Activated CD4-positive, CD25-positive, alpha-beta regulatory T cell (primary cell): ENCODE results near the gene MTOR.
A peak's percentile ranks its signal among the peaks of the same experiment; 100 is the strongest.
"Not testable (repeated sequence)": the region's sequence is repeated elsewhere in the genome, so short reads cannot be mapped to it uniquely, and the experiment has no call there.

ENCODE experiments used
- DNase-seq, 4 experiments: peaks; one replicate each; lab custom pipeline; 2025; lab: John Stamatoyannopoulos, UW

MTOR gene

DNA sequence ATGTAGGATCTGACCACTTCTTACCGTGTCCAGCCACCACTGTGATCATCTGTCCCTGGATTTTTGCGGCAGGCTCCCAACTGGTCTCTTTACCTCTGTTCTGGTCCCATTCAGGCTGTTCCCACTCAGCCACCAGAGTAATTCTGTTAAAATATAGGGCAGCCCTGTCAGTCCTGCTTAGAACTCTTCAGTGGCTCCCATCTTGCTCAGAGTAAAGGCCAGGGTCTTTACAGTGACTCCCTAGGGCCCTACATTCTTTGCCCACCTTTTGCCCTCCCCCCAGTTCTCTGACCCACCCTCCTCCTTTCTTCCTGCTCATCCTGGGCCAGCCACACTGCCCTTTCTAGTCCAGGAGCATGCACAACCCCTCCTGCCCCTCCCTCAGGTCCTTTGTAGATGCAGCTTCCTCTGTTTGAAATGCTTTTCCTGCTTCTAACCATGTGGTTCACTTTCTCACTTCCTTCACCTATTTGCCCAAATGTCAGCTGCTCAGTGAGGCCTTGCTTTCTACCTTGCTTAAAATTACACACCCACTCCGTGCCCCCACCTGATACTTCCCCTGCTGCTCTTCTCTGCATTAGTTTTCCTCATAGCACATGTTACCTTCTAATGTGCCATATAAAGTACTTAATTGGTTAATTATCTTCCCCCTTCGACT, 18.5 kb upstream of the MTOR start:
- no peak for DNase-seq

DNA sequence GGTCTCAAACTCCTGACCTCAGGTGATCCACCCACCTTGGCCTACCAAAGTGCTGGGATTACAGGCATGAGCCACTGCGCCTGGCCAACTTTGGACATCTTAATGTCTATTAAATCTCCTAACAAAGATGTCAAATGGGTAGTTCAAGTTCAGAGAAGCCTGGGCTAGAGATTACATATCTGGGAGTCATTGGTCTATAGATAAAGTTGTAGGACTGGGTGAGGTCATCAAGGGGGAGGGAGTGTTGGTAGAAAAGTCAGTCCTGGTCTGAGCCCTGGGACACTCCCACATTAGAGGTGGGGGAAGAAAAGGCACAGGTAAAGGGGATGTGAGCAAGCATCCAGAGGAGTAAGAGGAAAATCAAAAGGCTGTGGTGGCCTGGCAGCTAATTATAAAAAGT, 17.3 kb upstream of the MTOR start:
- no peak for DNase-seq

DNA sequence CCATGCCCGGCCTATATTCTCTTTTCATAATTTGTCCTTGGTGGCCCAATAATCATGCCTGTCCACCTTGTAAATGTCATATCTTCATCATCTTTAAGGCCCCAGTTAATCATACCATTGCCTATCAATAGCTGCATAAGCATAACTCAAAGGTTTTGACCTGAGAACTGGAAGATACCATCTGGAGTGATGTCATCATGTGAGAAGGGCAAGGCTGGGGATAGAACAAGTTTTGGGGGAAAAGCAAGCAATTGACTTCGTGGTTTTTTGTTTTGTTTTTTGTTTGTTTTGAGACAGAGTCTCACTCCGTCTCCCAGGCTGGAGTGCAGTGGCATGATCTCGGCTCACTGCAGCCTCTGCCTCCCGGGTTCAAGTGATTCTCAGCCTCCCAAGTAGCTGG, 16.8 kb upstream of the MTOR start:
- no peak for DNase-seq

DNA sequence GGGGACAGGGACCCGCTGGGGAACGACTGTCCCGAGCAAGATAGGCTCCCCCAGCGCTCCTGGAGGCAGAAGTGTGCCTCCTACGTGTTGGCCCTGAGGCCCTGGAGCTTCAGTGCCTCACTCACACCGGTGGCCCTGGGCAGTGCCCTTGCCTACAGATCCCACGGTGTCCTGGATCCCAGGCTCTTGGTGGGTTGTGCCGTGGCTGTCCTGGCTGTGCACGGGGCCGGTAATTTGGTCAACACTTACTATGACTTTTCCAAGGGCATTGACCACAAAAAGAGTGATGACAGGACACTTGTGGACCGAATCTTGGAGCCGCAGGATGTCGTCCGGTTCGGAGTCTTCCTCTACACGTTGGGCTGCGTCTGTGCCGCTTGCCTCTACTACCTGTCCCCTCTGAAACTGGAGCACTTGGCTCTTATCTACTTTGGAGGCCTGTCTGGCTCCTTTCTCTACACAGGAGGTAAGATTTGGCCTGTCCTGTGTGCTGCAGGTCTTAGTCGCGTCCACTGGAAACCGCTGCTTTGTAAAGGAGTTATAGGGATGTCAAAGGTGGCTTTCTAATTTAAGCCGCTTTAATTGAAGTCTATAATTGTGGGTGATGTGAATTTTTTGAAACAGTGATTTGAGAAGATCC, 11.4 kb upstream of the MTOR start:
- peak in 1 of 4 experiments; percentile 43 for DNase-seq

DNA sequence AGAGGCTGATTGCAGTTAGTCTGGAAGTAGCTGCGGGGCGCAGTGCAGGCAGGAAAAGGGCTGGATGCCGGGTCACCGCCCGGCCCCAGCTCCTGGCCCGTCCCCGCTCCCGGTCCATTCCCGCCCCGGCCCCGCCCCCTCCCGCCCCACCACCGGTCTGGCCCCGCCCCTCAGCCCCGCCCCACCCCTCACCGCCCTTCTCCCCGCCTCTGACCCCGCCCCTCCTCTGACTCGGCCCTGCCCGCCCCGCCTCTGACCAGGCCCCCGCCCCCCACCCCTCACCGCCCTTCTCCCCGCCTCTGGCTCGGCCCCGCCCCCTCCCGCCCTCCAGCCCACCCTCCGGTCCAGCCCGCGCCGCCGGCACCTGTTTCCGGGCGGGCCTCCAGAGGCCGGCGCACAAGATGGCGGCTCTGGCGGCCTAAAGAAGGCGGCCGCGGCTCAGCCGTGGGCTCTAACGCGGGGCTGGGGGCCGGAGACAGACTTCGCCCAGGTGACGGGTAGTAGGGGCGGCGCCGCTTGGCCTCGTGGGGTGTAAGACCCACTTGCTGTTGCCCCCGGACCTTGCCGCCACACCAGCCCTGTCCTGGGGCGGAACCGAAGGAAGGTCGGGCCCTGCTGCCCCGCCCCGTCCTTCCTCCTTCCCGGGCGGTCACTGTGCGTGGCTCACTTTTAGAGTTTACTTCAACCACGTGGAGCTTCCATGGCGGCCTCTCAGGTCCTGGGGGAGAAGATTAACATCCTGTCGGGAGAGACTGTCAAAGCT, 10.7 kb upstream of the MTOR start, which contains the start of gene UBIAD1:
Gene UBIAD1 (plus strand): TSS at position 367 of the 763 bp plus-strand sequence. CDS start 334 bp downstream, at position 701.
- peak; percentile 83 to 89 (median 86) for DNase-seq

DNA sequence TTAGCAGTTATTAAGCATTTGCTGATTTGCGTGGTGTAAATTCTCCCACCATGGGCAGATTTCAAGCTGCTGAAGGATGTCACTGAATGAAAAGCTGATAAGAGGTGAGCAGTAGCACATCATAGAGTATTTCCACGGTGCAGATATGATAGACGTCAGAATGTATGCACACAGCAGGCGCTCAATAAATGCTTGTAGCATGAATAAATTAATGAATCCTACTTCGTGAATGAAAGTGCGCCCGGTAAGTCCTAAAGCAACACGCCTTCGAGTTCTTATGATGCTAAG, 10.1 kb upstream of the MTOR start:
- DNase-seq: no peak

DNA sequence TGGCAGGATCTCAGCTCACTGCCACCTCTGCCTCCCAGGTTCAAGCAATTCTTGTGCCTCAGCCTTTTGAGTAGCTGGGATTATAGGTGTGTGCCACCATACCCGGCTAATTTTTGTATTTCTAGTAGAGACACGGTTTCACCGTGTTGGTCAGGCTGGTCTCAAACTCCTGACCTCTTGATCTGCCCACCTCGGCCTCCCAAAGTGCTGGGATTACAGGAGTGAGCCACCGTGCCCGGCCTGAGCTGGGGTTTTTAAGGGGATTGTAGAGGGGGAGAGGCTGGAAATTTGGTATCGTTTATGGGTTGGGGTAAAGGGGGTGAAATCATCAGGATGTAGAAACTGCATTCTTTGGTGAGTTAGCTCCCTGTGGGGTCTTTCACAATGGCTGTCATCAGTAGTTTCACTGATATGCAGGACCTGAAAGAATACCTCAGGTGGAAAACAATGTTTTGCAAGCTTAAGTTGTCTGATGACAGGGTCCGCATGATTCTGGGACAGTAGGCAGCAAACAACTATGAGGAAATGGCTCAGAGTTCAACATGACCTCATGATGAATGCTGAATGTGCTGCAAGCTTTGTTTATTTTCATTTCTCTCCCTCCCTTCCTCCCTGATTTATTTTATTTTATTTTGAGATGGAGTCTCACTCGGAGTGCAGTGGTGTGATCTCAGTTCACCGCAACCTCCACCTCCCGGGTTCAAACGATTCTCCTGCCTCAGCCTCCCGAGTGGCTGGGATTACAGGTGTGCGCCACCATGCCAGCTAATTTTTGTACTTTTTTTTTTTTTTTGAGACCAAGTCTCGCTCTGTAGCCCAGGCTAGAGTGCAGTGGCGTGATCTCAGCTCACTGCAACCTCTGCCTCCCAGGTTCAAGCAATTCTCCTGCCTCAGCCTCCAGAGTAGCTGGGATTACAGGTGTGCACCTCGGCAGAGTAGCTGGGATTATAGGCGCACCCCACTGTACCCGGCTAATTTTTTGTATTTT, 5.3 kb upstream of the MTOR start:
- DNase-seq: not testable (repeated sequence)

DNA sequence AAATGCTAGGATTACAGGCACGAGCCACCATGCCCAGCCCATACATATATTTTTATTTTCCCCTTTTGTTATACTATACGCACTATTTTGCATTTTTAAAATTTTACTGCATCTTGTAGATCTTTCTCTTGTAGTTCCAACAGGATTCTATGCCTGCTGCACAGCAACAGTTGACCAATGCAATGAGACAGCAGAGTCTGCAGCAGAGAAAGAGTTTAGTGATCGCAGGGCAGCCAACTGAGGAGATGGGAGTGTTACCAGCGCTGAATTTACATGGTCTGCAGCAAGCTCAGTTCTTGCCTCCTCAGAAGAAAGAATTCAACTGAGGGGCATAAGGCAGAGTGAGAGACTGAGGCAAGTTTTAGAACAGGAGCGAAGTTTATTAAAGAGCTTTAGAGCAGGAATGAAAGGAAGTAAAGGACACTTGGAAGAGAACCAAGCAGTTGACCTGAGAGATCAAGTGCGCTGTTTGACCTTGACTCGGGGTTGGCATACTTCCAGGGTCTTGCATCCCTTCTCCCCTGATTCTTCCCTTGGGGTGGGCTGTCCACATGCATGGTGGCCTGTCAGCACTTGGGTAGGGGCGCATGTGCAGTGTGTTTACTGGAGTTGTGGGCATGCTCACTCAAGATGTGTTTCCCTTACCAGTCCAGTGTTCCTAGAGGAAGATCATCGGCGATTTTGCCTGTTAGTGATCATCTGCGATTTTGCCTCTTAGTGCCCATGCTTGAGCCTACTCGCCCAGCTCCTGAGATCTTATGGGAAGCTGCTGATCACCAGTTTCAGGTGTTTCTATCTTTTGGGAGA, 4.1 kb upstream of the MTOR start:
- DNase-seq: no peak

DNA sequence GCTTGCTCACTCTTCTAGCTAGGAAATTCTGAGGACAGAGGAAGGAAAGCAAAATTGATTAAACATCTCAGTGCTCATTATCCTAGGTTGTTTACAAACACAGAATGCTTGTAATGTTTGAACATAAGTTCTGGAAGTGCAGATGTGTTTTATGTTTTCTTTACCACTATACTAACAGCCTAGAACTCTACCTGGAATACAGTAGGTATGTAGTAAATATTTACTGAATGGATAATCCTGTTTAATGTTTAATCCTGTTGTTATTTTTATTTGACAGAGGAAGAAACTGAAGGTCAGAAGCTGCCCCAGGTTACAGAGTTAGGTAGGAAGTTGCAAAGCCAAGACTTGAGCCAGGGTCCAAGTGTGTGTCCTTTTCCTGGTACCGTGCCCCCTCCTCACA, 6.1 kb downstream of the MTOR start:
- DNase-seq: no peak

DNA sequence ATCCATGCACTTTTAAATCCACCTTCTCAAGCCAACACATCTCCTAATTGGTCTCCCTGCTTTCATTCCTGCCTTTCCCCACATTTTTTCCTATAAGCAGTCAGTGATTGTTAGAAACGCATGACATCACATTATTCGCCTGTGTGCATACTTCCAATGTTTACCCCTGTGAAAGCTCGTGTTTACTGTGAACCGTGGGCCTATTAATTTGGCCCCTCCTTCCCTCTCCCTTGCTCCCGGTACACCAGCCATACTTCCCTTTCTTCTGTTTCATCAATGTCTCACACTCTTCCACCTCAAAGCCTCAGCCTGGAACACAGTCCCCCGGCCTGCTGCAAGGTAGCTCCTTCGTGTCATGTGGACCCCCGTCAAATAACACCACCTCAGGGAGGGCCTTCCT, 9.1 kb downstream of the MTOR start:
- DNase-seq: no peak

DNA sequence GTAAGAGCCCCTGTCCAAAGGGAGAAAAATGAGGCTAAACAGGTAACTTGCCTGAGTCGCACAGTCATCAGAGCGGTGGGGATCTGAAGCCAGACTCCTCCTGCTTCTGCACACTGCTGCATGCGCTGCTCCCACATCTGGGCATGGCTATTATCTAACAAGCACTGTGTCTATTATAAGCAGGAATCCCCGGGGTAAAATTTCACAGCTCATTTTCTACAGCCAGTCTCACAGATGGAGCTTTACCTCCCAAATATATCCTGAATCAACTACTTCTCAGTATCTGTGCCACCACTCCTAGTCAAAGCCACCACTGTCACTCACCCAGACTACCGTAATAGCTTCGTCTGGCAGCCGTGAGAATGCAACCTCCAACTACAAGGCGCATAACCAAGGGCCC, 9.8 kb downstream of the MTOR start:
- no peak for DNase-seq

DNA sequence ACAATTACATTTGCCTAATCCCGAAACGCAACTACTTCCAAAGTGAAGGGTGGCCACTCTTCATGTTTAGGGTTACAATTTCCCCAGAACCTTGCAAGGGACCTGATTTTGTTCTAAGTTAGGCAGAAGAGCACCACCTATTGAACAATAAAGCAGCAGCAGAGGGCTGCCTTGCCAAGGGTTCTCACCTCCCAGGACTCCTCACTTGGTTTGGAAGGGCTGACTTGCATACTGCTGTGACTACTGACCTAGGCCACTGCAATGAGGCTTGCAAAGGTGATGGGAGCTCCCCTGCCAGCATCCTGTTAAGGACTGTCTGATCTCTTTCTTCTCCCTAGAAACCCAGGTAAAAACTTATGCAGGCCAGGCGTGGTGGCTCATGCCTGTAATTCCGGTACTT, 14.2 kb downstream of the MTOR start:
- no peak for DNase-seq

DNA sequence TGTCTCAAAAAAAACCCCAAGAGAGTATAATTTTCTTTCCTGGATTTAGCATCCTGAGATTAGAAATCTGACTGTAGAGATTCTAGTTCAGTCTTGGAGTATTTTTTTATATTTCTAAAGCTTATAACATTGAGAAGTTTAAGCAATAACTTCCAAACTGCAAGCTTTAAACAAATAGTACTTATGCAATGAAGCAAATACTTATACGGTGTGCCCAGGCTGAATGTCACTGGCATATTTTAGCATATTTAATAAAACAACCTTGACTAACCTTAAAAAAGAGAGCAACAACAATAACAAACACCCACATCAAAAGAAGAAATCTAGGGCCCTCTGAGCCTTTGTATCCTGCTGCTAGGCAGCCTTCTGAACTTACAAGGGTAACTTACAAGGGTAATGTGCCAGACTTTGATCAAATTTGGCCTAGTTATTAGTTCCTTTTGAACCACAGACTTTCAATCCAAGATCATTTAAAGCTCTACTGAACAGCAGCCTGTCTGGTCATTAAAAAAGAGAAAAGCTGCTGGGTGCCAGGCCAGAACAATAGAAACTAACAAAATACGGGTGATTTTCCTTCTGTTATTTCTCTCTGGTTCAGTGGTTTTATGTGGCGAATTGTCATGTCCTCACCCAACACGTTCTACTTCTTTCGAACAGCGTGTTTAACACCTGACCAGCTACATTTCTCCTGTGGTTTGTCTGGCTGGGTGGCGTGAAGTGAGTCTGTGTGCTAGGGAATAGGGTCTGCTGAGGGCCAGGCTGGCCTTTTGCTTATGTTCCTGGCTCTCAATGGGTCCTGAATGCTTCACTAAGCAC, 16.2 kb downstream of the MTOR start:
- no peak for DNase-seq

DNA sequence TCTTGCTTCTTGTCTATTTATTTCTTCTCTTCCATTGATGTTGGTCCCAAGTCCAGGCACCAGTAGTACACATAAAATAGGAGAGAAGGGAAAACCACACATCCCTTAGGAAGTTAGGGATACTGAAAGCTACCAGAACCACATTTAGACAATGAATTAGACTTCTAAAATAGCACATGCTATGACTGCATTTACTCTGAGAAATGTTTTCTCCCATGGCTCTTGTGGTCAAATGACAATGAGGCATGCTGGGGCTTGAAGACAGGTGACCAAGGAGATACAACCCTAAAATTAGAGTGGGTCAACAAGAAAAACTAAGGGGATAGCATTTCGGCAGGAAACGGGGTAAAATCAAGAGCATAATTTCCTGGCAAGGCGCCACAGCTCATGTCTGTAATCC, 17.1 kb downstream of the MTOR start:
- DNase-seq: no peak

DNA sequence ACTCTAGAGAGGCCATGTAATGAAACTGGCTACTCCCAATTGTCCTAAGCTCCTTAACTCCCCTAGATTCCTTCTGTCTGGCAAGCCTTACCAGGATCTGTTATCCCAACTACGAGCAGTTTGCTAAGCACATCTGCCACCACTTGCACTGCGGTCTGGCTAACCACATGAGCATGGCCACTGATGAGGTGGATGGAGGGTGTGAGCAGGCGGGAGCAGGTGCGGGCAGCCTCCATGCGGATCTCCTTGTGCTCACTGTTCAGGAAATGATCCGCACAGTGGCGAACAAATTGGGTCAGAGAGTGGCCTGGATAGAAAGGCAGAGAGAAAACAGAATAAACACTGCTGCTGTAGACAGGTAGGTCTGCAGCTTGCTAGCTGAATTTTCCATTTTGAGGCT, 24.0 kb downstream of the MTOR start:
- no peak for DNase-seq

DNA sequence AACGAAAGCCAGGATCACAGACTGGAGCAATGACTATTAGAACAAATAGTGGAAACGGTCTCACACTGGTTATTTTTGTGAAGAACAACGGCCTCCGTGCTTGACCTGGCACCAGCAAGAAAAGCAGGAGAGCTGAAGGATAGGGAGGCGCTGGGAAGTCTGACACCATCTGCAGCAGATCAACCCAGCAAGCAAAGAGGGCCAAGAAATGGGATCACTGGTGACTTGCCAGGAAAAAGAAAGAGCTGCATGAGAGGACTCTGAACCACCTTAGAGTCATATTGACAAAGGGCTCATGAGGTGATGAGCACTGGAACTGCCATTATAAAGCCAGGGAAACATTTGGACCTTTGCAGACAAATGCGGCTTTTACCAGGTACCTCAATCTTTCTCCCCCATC, 25.0 kb downstream of the MTOR start:
- DNase-seq: no peak

DNA sequence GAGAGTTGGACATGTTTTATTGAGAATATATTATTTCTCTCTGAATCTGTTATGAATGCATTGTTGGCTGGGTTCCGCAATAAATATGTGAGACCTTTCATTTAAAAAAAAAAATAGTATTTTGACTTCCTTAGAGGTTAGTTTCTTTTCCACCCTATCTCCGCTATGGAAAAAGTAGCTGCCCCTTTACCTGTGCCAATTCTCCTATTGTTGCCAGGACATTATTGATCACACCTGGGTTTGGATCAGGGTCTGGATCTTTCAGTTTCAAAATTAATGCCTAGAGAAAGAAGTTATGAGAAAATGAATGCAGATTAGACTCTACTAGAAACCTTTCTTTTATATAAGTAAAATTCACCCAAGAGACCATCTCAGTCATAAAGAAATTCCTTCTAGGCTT, 29.1 kb downstream of the MTOR start:
- no peak for DNase-seq

DNA sequence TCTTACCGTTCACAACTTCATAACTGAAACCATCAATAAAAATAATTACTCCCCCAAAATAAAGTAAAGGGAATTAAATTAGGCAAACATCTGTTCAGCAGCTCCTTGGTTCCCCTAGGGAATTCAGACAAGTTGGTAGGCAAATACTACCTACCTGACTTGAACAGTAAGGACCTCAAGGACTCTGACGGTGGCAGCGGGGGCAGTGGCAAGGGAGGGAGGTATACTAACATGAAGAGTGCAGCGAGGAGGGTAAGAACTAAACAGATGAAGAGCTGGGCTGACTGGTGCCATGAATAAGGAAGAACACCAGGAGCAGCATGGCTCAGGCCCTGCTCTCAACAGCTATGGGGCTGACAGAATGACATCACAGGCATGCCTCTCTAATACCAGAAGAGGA, 33.1 kb downstream of the MTOR start:
- DNase-seq: no peak

DNA sequence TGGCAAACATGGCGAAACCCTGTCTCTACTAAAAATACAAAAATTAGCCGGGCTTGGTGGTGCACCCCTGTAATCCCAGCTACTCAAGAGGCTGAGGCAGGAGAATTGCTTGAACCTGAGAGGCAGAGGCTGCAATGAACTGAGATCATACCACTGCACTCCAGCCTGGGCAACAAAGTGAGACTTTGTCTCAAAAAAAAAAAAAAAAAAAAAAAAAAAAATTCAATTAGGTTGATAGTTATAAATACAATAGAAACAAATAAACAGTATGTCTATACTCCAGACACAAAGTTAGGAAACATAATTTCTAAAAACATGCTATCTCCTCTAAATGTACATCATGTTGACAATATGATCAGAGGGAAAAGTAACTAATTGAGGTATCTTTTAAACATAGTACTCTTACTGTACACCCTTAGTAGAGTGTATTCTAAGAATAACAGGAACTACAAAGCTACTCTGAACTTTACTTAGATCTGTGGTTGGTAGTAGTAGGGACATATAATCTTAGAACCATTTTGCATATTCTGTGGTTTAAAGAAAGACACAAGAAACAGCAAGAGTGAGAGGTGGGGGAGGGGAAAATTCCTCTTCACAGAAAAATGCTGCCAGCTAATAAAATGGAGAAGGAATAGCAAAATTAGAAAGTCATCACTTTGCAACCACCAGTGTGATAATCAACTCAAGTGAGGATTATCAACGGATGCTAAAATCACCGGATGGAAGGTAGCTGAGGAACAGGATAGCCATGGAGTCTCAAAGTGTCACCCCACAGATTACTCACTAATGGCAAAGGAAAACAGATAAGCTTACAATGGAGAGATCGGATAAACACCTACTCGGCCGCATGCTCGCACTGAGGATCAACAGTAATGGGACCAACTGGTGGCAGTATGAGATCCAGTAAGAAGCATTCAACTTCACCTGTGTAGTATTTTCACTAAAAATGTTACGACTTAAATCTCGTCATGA, 35.0 kb downstream of the MTOR start:
- no peak for DNase-seq
